GM12878 (cell line): ENCODE measurements around the gene DPM1. TPM values are rescaled to one million over a fixed set of nuclear protein-coding genes. Genes with fewer than 3 reads are reported as not detected.

Experiments
- ATAC-seq: fragments of 200-7000 bp; cut with Tn5 transposase; 3 replicates; pipeline ENCODE4 v1.9.1; 2020; ENCODE audit warnings: mild to moderate bottlenecking, moderate library complexity
- BruUV-seq: library from RNA; stranded (reverse); fragments of 400-500 nt; replicated peaks from 2 replicates; lab custom pipeline; 2021; lab: Mats Ljungman, UMichigan
- CTCF ChIA-PET: fragments of 300-600 bp; sonication (Branson Sonifier 250); formaldehyde crosslinking; extraction: SDS; loops from one replicate; lab custom pipeline; 2021; ENCODE audit warnings: inconsistent platforms; lab: Yijun Ruan, JAX
- POLR2A ChIA-PET: fragments of 350-600 bp; formaldehyde crosslinking; extraction: SDS; loops from one replicate; lab custom pipeline; 2021; ENCODE audit warnings: inconsistent platforms; lab: Charles Lee
- RAD21 ChIA-PET: fragments of 300-600 bp; sonication (Branson Sonifier 250); formaldehyde crosslinking; loops from one replicate; lab custom pipeline; 2023; ENCODE audit warnings: antibody characterized with exemption; ENCODE audit not compliant: unreplicated experiment; lab: Charles Lee
- SMC1A ChIA-PET: fragments of 300-600 bp; sonication (Branson Sonifier 250); formaldehyde crosslinking; loops from one replicate; lab custom pipeline; 2023; ENCODE audit not compliant: unreplicated experiment, uncharacterized antibody; lab: Charles Lee
- DNase-seq: peaks from one replicate; pipeline ENCODE4 v3.0.0-alpha.2; 2011; ENCODE audit warnings: low read depth, low spot score
- FAIRE-seq: peaks from 3 replicates; lab custom pipeline; 2011; peaks lifted over from hg19 to GRCh38; lab: Jason Lieb, UNC
- H2AFZ ChIP-seq: 2 replicates; pipeline ENCODE4 v1.6.0; 2011; ENCODE audit warnings: low read depth, low read length, control low read depth; ENCODE audit not compliant: control insufficient read depth
- H3K27ac ChIP-seq: 2 replicates; pipeline ENCODE4 v1.5.1; 2011; ENCODE audit warnings: control low read depth; ENCODE audit not compliant: control insufficient read depth, insufficient read depth
- H3K27me3 ChIP-seq, 2 experiments: replicated peaks in 1 of 2; 2 replicates each; pipeline versions ENCODE4 v1.6.0 to v1.6.1; 2011; ENCODE audit warnings: low read length in 1 of 2; ENCODE audit not compliant: control insufficient read depth in 2 of 2, insufficient read depth in 2 of 2
- H3K36me3 ChIP-seq, 2 experiments: 2 replicates each; pipeline ENCODE4 v1.5.1; 2011; ENCODE audit warnings: low read length in 1 of 2; ENCODE audit not compliant: control insufficient read depth in 2 of 2, insufficient read depth in 2 of 2
- H3K4me1 ChIP-seq: 2 replicates; pipeline ENCODE4 v1.6.1; 2011; ENCODE audit warnings: mild to moderate bottlenecking, low read length, moderate library complexity, mixed read lengths; ENCODE audit not compliant: control insufficient read depth, insufficient read depth
- H3K4me2 ChIP-seq: 2 replicates; pipeline ENCODE4 v1.6.0; 2011; ENCODE audit warnings: control low read depth; ENCODE audit not compliant: control insufficient read depth, insufficient read depth
- H3K4me3 ChIP-seq: fragments of 200-600 bp; sonication (generic); 2 replicates; pipeline ENCODE4 v1.5.1; 2016
- H3K79me2 ChIP-seq: 2 replicates; pipeline ENCODE4 v1.6.0; 2011; ENCODE audit warnings: low read length; ENCODE audit not compliant: control insufficient read depth, insufficient read depth
- H3K9ac ChIP-seq: 2 replicates; pipeline ENCODE4 v1.8.0; 2011; ENCODE audit warnings: low read length, control low read depth, mixed read lengths; ENCODE audit not compliant: control insufficient read depth, insufficient read depth
- H3K9me3 ChIP-seq: replicated peaks from 3 replicates; pipeline ENCODE4 v1.5.1; 2011; ENCODE audit warnings: mild to moderate bottlenecking, low read length; ENCODE audit not compliant: control insufficient read depth, insufficient read depth
- H4K20me1 ChIP-seq: 2 replicates; pipeline ENCODE4 v1.6.0; 2011; ENCODE audit not compliant: control insufficient read depth, insufficient read depth
- FOS ChIP-seq: IDR thresholded peaks from 3 replicates; pipeline ENCODE4 v1.6.1; 2011; ENCODE audit warnings: borderline replicate concordance; ENCODE audit not compliant: insufficient read length; ENCODE audit errors: extremely low read depth
- WGBS: methylation state at CpG from one replicate; pipeline ENCODE4 v1.1.6; 2016; ENCODE audit warnings: low lambda C conversion rate; ENCODE audit not compliant: insufficient replicate concordance, insufficient coverage; ENCODE audit errors: missing lambda C conversion rate; 5-methylcytosine and 5-hydroxymethylcytosine counted together
- in situ Hi-C: fragments of 300-500 bp; cut with MboI; formaldehyde crosslinking; loops from 9 replicates; pipeline ENCODE4 v1.14.3; 2018; ENCODE audit warnings: mixed read lengths
- intact Hi-C: fragments of 100-400 bp; cut with micrococcal nuclease; formaldehyde crosslinking; loops from one replicate; pipeline ENCODE4 v1.14.2; 2022; ENCODE audit not compliant: unreplicated experiment
- polyA plus RNA-seq, 11 experiments: library from polyadenylated mRNA; depleted of rRNA in 4 of 11; unstranded in 6 of 11; stranded (reverse) in 5 of 11; fragments of >200 nt; fragmentation: Nextera tagmentation in 4 of 11; fragmentation: Illumina TruSeq in 1 of 11; extraction: Ambion mirVana in 4 of 11; extraction: Trizol in 1 of 11; gene quantifications; 1 replicate in 1 of 11; 2 replicates in 10 of 11; pipeline versions ENCODE4 v1.2.1 to v1.2.3, GENCODE V29; 2011 to 2016; ENCODE audit warnings: inconsistent platforms in 2 of 11, missing spikeins in 2 of 11, low read depth in 1 of 11
- total RNA-seq, 4 experiments: library from RNA; depleted of rRNA in 3 of 4; stranded (reverse); fragments of >200 nt in 3 of 4; fragmentation: Illumina TruSeq in 1 of 4; extraction: Trizol in 1 of 4; gene quantifications; 2 replicates each; pipeline versions ENCODE4 v1.2.1 to v1.2.3, GENCODE V29; 2013 to 2021
- TF ChIP-seq, protein P1 (sequence below): fragments of 450-650 bp; IDR thresholded peaks from 2 replicates; pipeline ENCODE4 v1.6.1; 2017; ENCODE audit warnings: mild to moderate bottlenecking, moderate library complexity
- TF ChIP-seq, protein P2 (sequence below), 3 experiments: IDR thresholded peaks in 2 of 3; conservative IDR thresholded peaks in 1 of 3; 2 replicates each; pipeline ENCODE4 v1.5.1; 2011; ENCODE audit warnings: low read depth in 3 of 3, low read length in 3 of 3, mild to moderate bottlenecking in 3 of 3, control low read depth in 2 of 3, moderate library complexity in 2 of 3, inconsistent platforms in 1 of 3, mixed read lengths in 1 of 3; ENCODE audit not compliant: control insufficient read depth in 2 of 3, insufficient read depth in 1 of 3; ENCODE audit errors: extremely low read depth in 1 of 3

Gene DPM1
- total and polyA plus RNA-seq, 10 of the 15 experiments (the other 5 are each of a cell fraction or from before 2014, with no cell fraction given), result 53.3 to 167 (median 108) TPM

GRCh38 chr20:50995506-50995905 lies 37.2 kb upstream of the DPM1 start:
- Histone ChIP-seq H3K4me3 (no peak overlapping the region), H3K9ac (no peak overlapping the region), H3K4me2 (no peak overlapping the region), H3K79me2 (no peaks in the 10 kb centered on the region), H4K20me1 (no peaks in the 10 kb centered on the region), H3K27ac (no peak overlapping the region), H3K9me3 (no peaks in the 10 kb centered on the region), H3K27me3 (peaks cover 0 to 2% of the 10 kb centered on the region in 2 experiments; a peak in 2 of 4 replicates), H3K4me1 (no peaks in the 10 kb centered on the region), H2AFZ (no peak overlapping the region), H3K36me3 (no peaks in the 10 kb centered on the region)
- TF ChIP-seq, protein P1, sequence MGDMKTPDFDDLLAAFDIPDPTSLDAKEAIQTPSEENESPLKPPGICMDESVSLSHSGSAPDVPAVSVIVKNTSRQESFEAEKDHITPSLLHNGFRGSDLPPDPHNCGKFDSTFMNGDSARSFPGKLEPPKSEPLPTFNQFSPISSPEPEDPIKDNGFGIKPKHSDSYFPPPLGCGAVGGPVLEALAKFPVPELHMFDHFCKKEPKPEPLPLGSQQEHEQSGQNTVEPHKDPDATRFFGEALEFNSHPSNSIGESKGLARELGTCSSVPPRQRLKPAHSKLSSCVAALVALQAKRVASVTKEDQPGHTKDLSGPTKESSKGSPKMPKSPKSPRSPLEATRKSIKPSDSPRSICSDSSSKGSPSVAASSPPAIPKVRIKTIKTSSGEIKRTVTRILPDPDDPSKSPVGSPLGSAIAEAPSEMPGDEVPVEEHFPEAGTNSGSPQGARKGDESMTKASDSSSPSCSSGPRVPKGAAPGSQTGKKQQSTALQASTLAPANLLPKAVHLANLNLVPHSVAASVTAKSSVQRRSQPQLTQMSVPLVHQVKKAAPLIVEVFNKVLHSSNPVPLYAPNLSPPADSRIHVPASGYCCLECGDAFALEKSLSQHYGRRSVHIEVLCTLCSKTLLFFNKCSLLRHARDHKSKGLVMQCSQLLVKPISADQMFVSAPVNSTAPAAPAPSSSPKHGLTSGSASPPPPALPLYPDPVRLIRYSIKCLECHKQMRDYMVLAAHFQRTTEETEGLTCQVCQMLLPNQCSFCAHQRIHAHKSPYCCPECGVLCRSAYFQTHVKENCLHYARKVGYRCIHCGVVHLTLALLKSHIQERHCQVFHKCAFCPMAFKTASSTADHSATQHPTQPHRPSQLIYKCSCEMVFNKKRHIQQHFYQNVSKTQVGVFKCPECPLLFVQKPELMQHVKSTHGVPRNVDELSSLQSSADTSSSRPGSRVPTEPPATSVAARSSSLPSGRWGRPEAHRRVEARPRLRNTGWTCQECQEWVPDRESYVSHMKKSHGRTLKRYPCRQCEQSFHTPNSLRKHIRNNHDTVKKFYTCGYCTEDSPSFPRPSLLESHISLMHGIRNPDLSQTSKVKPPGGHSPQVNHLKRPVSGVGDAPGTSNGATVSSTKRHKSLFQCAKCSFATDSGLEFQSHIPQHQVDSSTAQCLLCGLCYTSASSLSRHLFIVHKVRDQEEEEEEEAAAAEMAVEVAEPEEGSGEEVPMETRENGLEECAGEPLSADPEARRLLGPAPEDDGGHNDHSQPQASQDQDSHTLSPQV, result no peak
- no peak for TF ChIP-seq FOS
- TF ChIP-seq, protein P2, sequence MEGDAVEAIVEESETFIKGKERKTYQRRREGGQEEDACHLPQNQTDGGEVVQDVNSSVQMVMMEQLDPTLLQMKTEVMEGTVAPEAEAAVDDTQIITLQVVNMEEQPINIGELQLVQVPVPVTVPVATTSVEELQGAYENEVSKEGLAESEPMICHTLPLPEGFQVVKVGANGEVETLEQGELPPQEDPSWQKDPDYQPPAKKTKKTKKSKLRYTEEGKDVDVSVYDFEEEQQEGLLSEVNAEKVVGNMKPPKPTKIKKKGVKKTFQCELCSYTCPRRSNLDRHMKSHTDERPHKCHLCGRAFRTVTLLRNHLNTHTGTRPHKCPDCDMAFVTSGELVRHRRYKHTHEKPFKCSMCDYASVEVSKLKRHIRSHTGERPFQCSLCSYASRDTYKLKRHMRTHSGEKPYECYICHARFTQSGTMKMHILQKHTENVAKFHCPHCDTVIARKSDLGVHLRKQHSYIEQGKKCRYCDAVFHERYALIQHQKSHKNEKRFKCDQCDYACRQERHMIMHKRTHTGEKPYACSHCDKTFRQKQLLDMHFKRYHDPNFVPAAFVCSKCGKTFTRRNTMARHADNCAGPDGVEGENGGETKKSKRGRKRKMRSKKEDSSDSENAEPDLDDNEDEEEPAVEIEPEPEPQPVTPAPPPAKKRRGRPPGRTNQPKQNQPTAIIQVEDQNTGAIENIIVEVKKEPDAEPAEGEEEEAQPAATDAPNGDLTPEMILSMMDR (IDR thresholded peaks at IDR 0.05 in 2 of 3, conservative IDR thresholded peaks at IDR 0.05 in 1 of 3; ENCODE audit: control insufficient read depth in 2 of 3, extremely low read depth in 1 of 3, insufficient read depth in 1 of 3, low read depth in 3 of 3, low read length in 3 of 3), result no peak
- WGBS, result 30% methylated on average over 4 of the region's 5 CpGs
- ChIA-PET RAD21 (interaction anchor here (0.5 kb wide), 1 partner anchor 8 kb away, joined by 6 read pairs; no protein-coding TSS in a partner anchor), CTCF (interaction anchor here (3.2 kb wide), 1 partner anchor 8 kb away, joined by 20 read pairs; no protein-coding TSS in a partner anchor), SMC1A (interaction anchor here (2.3 kb wide), 1 partner anchor 8 kb away, joined by 8 read pairs; no protein-coding TSS in a partner anchor), POLR2A (no interaction called here)
- in situ Hi-C loops, result no loop called here
- ATAC-seq, result no peak
- DNase-seq, result no peak
- no TSS peak for BruUV-seq
- FAIRE-seq, result no peak
- intact Hi-C loops, result no loop called here
